Suprapubic skin (tissue), 4 donors: Measurements from ENCODE around the gene GPR146. TPM values are rescaled to one million over a fixed set of nuclear protein-coding genes. Genes with fewer than 3 reads are reported as not detected.

ENCODE experiments used
- DNase-seq, 2 donors: peaks; one replicate each; pipeline ENCODE4 v3.0.0-alpha.2; 2019; ENCODE audit warnings: low spot score in 2 of 2
- H3K27ac ChIP-seq: fragments of 200-600 bp; sonication (generic); one replicate; pipeline ENCODE4 v1.5.1; 2019
- H3K27me3 ChIP-seq: fragments of 200-600 bp; sonication (generic); one replicate; pipeline ENCODE4 v1.5.1; 2019
- H3K36me3 ChIP-seq: fragments of 200-600 bp; sonication (generic); one replicate; pipeline ENCODE4 v1.5.1; 2019
- H3K4me1 ChIP-seq: fragments of 200-600 bp; sonication (generic); one replicate; pipeline ENCODE4 v1.5.1; 2019
- H3K4me3 ChIP-seq: fragments of 200-600 bp; sonication (generic); one replicate; pipeline ENCODE4 v1.5.1; 2019; ENCODE audit warnings: mild to moderate bottlenecking
- H3K9me3 ChIP-seq: fragments of 200-600 bp; sonication (generic); one replicate; pipeline ENCODE4 v1.5.1; 2019
- CTCF ChIP-seq, 2 donors: fragments of 200-600 bp in 1 of 2; fragments of 450-650 bp in 1 of 2; sonication (generic) in 1 of 2; IDR thresholded peaks; one replicate each; pipeline ENCODE4 v1.5.1; 2016 to 2019; ENCODE audit warnings: antibody characterized with exemption in 2 of 2, mild to moderate bottlenecking in 1 of 2, moderate library complexity in 1 of 2
- EP300 ChIP-seq: sonication (generic); formaldehyde crosslinking; IDR thresholded peaks from one replicate; pipeline ENCODE4 v1.6.1; 2017; ENCODE audit warnings: antibody characterized with exemption
- POLR2A ChIP-seq, 2 donors: fragments of 450-650 bp; IDR thresholded peaks; one replicate each; pipeline ENCODE4 v1.6.1; 2017; ENCODE audit warnings: antibody characterized with exemption in 2 of 2, mild to moderate bottlenecking in 2 of 2, moderate library complexity in 2 of 2
- POLR2AphosphoS5 ChIP-seq, 3 donors: sonication (generic); formaldehyde crosslinking; IDR thresholded peaks; one replicate each; pipeline ENCODE4 v1.6.1; 2017; ENCODE audit warnings: antibody characterized with exemption in 3 of 3
- WGBS: methylation state at CpG from one replicate; pipeline ENCODE4 v1.1.5; 2018; 5-methylcytosine and 5-hydroxymethylcytosine counted together
- total RNA-seq, 4 donors: library from RNA; depleted of rRNA; stranded (reverse); fragments of >200 nt; gene quantifications; one replicate each; pipeline ENCODE4 v1.1.0, GENCODE V29; 2016

Gene GPR146
- total RNA-seq, 4 donors from 2014 or later = 24.1 to 50.8 (median 39.3) TPM

GRCh38 chr7:1054861-1055450 lies 10.6 kb downstream of the GPR146 start:
- DNase-seq = peak in 1 of 2 donors; percentile 80
- Histone ChIP-seq H3K4me1 (peaks cover 70% of the 10 kb centered on the region), H3K27ac (peak overlapping the region; percentile 47), H3K27me3 (no peaks in the 10 kb centered on the region), H3K4me3 (peak overlapping the region; percentile 8), H3K36me3 (peaks cover 6% of the 10 kb centered on the region), H3K9me3 (no peaks in the 10 kb centered on the region)
- TF ChIP-seq CTCF (IDR thresholded peaks at IDR 0.05) = no peak
- TF ChIP-seq POLR2AphosphoS5 (IDR thresholded peaks at IDR 0.05) = no peak
- TF ChIP-seq EP300 = no peak
- no peak for TF ChIP-seq POLR2A (IDR thresholded peaks at IDR 0.05)
- 85% methylated on average over 6 of the region's 32 CpGs for WGBS

GRCh38 chr7:1055491-1055955 lies 11.2 kb downstream of the GPR146 start:
- 53% methylated on average over 5 of the region's 15 CpGs for WGBS
- TF ChIP-seq EP300 (no peak), POLR2A (IDR thresholded peaks at IDR 0.05) (no peak), POLR2AphosphoS5 (IDR thresholded peaks at IDR 0.05) (no peak), CTCF (IDR thresholded peaks at IDR 0.05) (no peak)
- Histone ChIP-seq H3K9me3 (no peaks in the 10 kb centered on the region), H3K4me1 (peaks cover 76% of the 10 kb centered on the region), H3K4me3 (peak overlapping the region; percentile 8), H3K27me3 (no peaks in the 10 kb centered on the region), H3K27ac (peak overlapping the region; percentile 47), H3K36me3 (peaks cover 6% of the 10 kb centered on the region)
- DNase-seq = no peak

- Histone ChIP-seq H3K27me3 (no peaks in the 10 kb centered on the region), H3K27ac (no peak overlapping the region), H3K36me3 (peaks cover 6% of the 10 kb centered on the region), H3K9me3 (no peaks in the 10 kb centered on the region), H3K4me1 (peaks cover 79% of the 10 kb centered on the region), H3K4me3 (peak overlapping the region; percentile 8)
- DNase-seq = no peak
- WGBS = 92% methylated on average over 9 of the region's 36 CpGs
- TF ChIP-seq EP300 = no peak
- no peak for TF ChIP-seq POLR2AphosphoS5 (IDR thresholded peaks at IDR 0.05)
- no peak for TF ChIP-seq CTCF (IDR thresholded peaks at IDR 0.05)
- no peak for TF ChIP-seq POLR2A (IDR thresholded peaks at IDR 0.05)
Observed at GRCh38 chr7:1055956-1056784, 11.8 kb downstream of the GPR146 start.

- H3K27ac ChIP-seq = no peak overlapping the region
- H3K27me3 ChIP-seq = no peaks in the 10 kb centered on the region
- H3K4me1 ChIP-seq = peaks cover 79% of the 10 kb centered on the region
- no peak for DNase-seq
- H3K36me3 ChIP-seq = peaks cover 6% of the 10 kb centered on the region
- 99% methylated on average over 10 of the region's 27 CpGs for WGBS
- no peaks in the 10 kb centered on the region for H3K9me3 ChIP-seq
- TF ChIP-seq POLR2A (IDR thresholded peaks at IDR 0.05) (no peak), CTCF (IDR thresholded peaks at IDR 0.05) (no peak), POLR2AphosphoS5 (IDR thresholded peaks at IDR 0.05) (no peak), EP300 (no peak)
- H3K4me3 ChIP-seq = no peak overlapping the region
Observed at GRCh38 chr7:1056785-1057410, 12.6 kb downstream of the GPR146 start.
